SU-DHL-6 (cell line): ENCODE data around the gene DCXR.

Source experiments
- H2AFZ ChIP-seq: fragments of 200-600 bp; sonication (generic); 2 replicates; pipeline ENCODE4 v1.6.1; 2014; ENCODE audit warnings: low read depth, mild to moderate bottlenecking, moderate library complexity, mixed read lengths, antibody characterized with exemption, low read length; ENCODE audit not compliant: severe bottlenecking
- H3F3A ChIP-seq: fragments of 200-600 bp; shearing (Covaris generic); 2 replicates; pipeline ENCODE4 v1.6.0; 2016; ENCODE audit warnings: antibody characterized with exemption, mild to moderate bottlenecking; ENCODE audit not compliant: insufficient read depth
- H3K27ac ChIP-seq: fragments of 200-600 bp; sonication (generic); 2 replicates; pipeline ENCODE4 v1.5.1; 2016; ENCODE audit warnings: low read depth, mild to moderate bottlenecking, low read length, moderate library complexity, mixed read lengths
- H3K27me3 ChIP-seq: fragments of 200-600 bp; sonication (generic), shearing (Covaris generic); 2 replicates; pipeline ENCODE4 v1.6.0; 2014; ENCODE audit warnings: mild to moderate bottlenecking, low read length
- H3K36me3 ChIP-seq: fragments of 200-600 bp; sonication (generic); 2 replicates; pipeline ENCODE4 v1.6.1; 2014; ENCODE audit warnings: mild to moderate bottlenecking, low read length, mixed read lengths
- H3K4me2 ChIP-seq: fragments of 300-600, 200-600 bp; shearing (Covaris generic), sonication (generic); 2 replicates; pipeline ENCODE4 v1.6.0; 2014; ENCODE audit warnings: low read length, low read depth, mild to moderate bottlenecking; ENCODE audit not compliant: poor library complexity, severe bottlenecking
- H3K4me3 ChIP-seq: fragments of 200-600 bp; sonication (generic); 2 replicates; pipeline ENCODE4 v1.5.1; 2014; ENCODE audit warnings: antibody characterized with exemption, low read length, mild to moderate bottlenecking, mixed read lengths; ENCODE audit not compliant: insufficient read depth, poor library complexity, severe bottlenecking
- H3K79me2 ChIP-seq: fragments of 200-600 bp; sonication (generic); 2 replicates; pipeline ENCODE4 v1.6.1; 2014; ENCODE audit warnings: mild to moderate bottlenecking, low read length, moderate library complexity; ENCODE audit not compliant: insufficient read depth
- H3K9ac ChIP-seq: fragments of 200-600 bp; sonication (generic); 2 replicates; pipeline ENCODE4 v1.7.0; 2014; ENCODE audit warnings: mild to moderate bottlenecking, low read length
- H3K9me2 ChIP-seq: fragments of 200-600 bp; sonication (generic); replicated peaks from 2 replicates; pipeline ENCODE4 v1.6.1; 2014; ENCODE audit warnings: low read length; ENCODE audit not compliant: insufficient read depth
- H3K9me3 ChIP-seq: fragments of 200-600 bp; sonication (generic); 2 replicates; pipeline ENCODE4 v1.6.1; 2014; ENCODE audit warnings: low read length, mixed read lengths; ENCODE audit not compliant: insufficient read depth
- H4K20me1 ChIP-seq: fragments of 200-600 bp; sonication (generic); 2 replicates; pipeline ENCODE4 v1.6.1; 2014; ENCODE audit warnings: low read depth, mild to moderate bottlenecking, antibody characterized with exemption, low read length, moderate library complexity, mixed read lengths
- CTCF ChIP-seq: fragments of 200-600 bp; sonication (generic); IDR thresholded peaks from one replicate; pipeline ENCODE4 v1.5.1; 2017; ENCODE audit warnings: antibody characterized with exemption, mild to moderate bottlenecking, low read length, moderate library complexity; ENCODE audit not compliant: insufficient read depth, poor library complexity, severe bottlenecking
- EZH2phosphoT487 ChIP-seq: fragments of 200-600 bp; sonication (generic), shearing (Covaris generic); conservative IDR thresholded peaks from 2 replicates; pipeline ENCODE4 v1.6.1; 2018; ENCODE audit warnings: mild to moderate bottlenecking, antibody characterized with exemption, low read length, moderate library complexity, mixed read lengths

Gene DCXR

GRCh38 chr17:82080789-82081464, 43.4 kb upstream of the DCXR start:
- Histone ChIP-seq H3K27me3 (no peaks in the 10 kb centered on the region), H4K20me1 (no peaks in the 10 kb centered on the region), H3K9ac (no peak overlapping the region), H3K4me2 (no peak overlapping the region), H3K36me3 (no peaks in the 10 kb centered on the region), H3K79me2 (no peaks in the 10 kb centered on the region), H3F3A (peaks cover 9% of the 10 kb centered on the region; the same call in 1 of the 2 replicates), H3K9me3 (no peaks in the 10 kb centered on the region), H3K4me3 (no peak overlapping the region), H2AFZ (no peak overlapping the region), H3K27ac (no peak overlapping the region), H3K9me2 (no peaks in the 10 kb centered on the region)
- TF ChIP-seq EZH2phosphoT487 (no peak), CTCF (no peak)

DNA sequence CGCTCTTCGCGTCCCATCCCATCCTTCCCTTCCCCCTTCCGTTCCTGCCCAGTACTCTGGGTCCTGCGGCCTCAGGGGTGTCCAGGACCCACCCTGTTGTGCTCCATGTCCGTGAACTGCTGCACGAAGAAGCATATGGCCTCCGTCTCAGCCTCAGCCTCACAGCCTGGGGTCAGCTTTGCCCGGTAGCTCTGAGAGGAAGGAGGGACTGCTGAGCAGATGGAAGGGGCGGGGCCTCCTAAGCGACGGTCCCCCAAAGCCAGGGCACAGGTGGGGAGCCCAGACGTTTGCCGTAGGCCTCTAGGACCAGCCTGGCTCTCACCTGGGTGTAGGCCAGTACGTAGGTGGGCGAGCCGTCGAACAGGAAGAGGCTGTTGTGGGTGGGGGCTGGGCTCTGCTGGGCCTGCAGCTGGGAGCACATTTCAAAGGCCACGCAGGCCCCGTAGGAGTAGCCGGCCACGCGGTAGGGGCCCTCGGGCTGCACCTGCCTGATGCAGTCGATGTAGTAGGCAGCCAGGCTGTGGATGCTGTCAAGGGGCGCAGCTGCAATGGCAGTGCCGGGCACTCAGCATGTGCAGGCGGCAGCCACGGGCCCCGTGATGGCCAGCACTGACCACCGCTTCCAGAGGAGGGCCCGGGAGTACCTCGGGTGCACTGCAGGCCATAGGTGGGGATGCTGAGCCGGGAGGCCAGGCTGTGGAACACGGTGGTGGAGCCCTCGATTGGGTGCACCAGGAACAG, 42.7 kb upstream of the DCXR start:
- Histone ChIP-seq H3K27ac (no peak overlapping the region), H3K9ac (no peak overlapping the region), H4K20me1 (no peaks in the 10 kb centered on the region), H3K9me2 (no peaks in the 10 kb centered on the region), H3K79me2 (no peaks in the 10 kb centered on the region), H2AFZ (no peak overlapping the region), H3K4me3 (no peak overlapping the region), H3K9me3 (no peaks in the 10 kb centered on the region), H3K4me2 (no peak overlapping the region), H3K36me3 (no peaks in the 10 kb centered on the region), H3F3A (peaks cover 9% of the 10 kb centered on the region; the same call in 1 of the 2 replicates), H3K27me3 (no peaks in the 10 kb centered on the region)
- no peak for TF ChIP-seq EZH2phosphoT487
- TF ChIP-seq CTCF = no peak

GRCh38 chr17:82079001-82079677, 41.6 kb upstream of the DCXR start:
- no peak for TF ChIP-seq EZH2phosphoT487
- TF ChIP-seq CTCF = no peak
- peaks cover 9% of the 10 kb centered on the region; the same call in 1 of the 2 replicates for H3F3A ChIP-seq

More at GRCh38 chr17:82079001-82079677, 41.6 kb upstream of the DCXR start:
- Histone ChIP-seq H2AFZ (no peak overlapping the region), H3K4me2 (no peak overlapping the region), H3K79me2 (no peaks in the 10 kb centered on the region), H3K9ac (no peak overlapping the region), H3K9me3 (no peaks in the 10 kb centered on the region), H3K36me3 (no peaks in the 10 kb centered on the region), H3K9me2 (no peaks in the 10 kb centered on the region), H4K20me1 (no peaks in the 10 kb centered on the region), H3K27ac (no peak overlapping the region), H3K4me3 (no peak overlapping the region), H3K27me3 (no peaks in the 10 kb centered on the region)
